ENCODE data around the gene RASSF7. TPM values are rescaled to one million over a fixed set of nuclear protein-coding genes. Genes with fewer than 3 reads are reported as not detected.

Gene RASSF7
- total RNA-seq, 1 experiment from 2014 or later: 32.5 TPM

DNA sequence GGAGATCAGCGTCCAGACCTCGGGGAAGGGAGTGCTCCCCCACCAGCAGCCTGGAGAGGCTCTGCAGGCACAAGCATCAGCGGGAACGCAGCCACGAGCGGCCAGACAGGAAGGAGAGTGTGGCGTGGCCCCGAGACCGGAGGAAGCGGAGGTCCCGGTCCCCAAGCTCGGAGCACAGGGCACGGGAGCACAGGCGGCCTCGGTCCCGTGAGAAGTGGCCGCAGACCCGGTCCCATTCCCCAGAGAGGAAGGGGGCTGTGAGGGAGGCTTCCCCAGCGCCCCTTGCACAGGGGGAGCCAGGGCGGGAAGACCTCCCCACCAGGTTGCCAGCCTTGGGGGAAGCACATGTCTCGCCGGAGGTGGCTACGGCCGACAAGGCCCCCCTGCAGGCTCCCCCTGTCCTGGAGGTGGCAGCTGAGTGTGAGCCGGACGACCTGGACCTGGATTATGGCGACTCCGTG is 48.1 kb downstream of the RASSF7 start:
- Mint-ChIP-seq H3K27ac (no peak overlapping the region), H3K9me3 (no peaks in the 10 kb centered on the region), H3K4me1 (0 out of 2 replicates have a peak, but pooled peaks cover 4% of the 10 kb centered on the region), H3K27me3 (ENCODE audit: low read depth) (no peaks in the 10 kb centered on the region), H3K36me3 (peaks cover 34% of the 10 kb centered on the region), H3K4me3 (no peak overlapping the region)
- TF ChIP-seq NR1H2 (CRISPR knock-in tag; IDR thresholded peaks at IDR 0.05): no peak
- no peak for TF ChIP-seq ZNF532 (CRISPR knock-in tag; IDR thresholded peaks at IDR 0.05; ENCODE audit: borderline replicate concordance)
- TF ChIP-seq, protein P1, sequence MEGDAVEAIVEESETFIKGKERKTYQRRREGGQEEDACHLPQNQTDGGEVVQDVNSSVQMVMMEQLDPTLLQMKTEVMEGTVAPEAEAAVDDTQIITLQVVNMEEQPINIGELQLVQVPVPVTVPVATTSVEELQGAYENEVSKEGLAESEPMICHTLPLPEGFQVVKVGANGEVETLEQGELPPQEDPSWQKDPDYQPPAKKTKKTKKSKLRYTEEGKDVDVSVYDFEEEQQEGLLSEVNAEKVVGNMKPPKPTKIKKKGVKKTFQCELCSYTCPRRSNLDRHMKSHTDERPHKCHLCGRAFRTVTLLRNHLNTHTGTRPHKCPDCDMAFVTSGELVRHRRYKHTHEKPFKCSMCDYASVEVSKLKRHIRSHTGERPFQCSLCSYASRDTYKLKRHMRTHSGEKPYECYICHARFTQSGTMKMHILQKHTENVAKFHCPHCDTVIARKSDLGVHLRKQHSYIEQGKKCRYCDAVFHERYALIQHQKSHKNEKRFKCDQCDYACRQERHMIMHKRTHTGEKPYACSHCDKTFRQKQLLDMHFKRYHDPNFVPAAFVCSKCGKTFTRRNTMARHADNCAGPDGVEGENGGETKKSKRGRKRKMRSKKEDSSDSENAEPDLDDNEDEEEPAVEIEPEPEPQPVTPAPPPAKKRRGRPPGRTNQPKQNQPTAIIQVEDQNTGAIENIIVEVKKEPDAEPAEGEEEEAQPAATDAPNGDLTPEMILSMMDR (IDR thresholded peaks at IDR 0.05): no peak
- TF ChIP-seq ZSCAN18 (CRISPR knock-in tag; IDR thresholded peaks at IDR 0.05): no peak
- ChIA-PET CTCF (interaction anchor here (1.0 kb wide), 1 partner anchor 168 kb away, joined by 4 read pairs; the partner anchor contains the start of gene GATD1), POLR2A (no interaction called here)
- ATAC-seq (no peak), DNase-seq (ENCODE audit: low spot score) (no peak)

- DNase-seq (ENCODE audit: low spot score) (no peak), ATAC-seq (no peak)
- Mint-ChIP-seq H3K27ac (no peak overlapping the region), H3K36me3 (peaks cover 29% of the 10 kb centered on the region), H3K27me3 (ENCODE audit: low read depth) (no peaks in the 10 kb centered on the region), H3K4me1 (0 out of 2 replicates have a peak, but pooled peaks cover 4% of the 10 kb centered on the region), H3K9me3 (no peaks in the 10 kb centered on the region), H3K4me3 (no peak overlapping the region)
- POLR2A ChIA-PET: no interaction called here
- CTCF ChIA-PET: no interaction called here
- TF ChIP-seq ZSCAN18 (CRISPR knock-in tag; IDR thresholded peaks at IDR 0.05) (no peak), CREB1 (CRISPR knock-in tag; IDR thresholded peaks at IDR 0.05) (no peak), ZNF317 (CRISPR knock-in tag; IDR thresholded peaks at IDR 0.05; ENCODE audit: borderline replicate concordance, low read depth) (no peak), TP53 (CRISPR knock-in tag; IDR thresholded peaks at IDR 0.05) (no peak), ERG (CRISPR knock-in tag; IDR thresholded peaks at IDR 0.05) (no peak), RORB (CRISPR knock-in tag; IDR thresholded peaks at IDR 0.05) (no peak), AFF4 (CRISPR knock-in tag; IDR thresholded peaks at IDR 0.05; ENCODE audit: borderline replicate concordance) (no peak), SMAD3 (CRISPR knock-in tag; IDR thresholded peaks at IDR 0.05; ENCODE audit: borderline replicate concordance) (no peak), MYBL2 (CRISPR knock-in tag; IDR thresholded peaks at IDR 0.05) (no peak)
- TF ChIP-seq, protein P2, sequence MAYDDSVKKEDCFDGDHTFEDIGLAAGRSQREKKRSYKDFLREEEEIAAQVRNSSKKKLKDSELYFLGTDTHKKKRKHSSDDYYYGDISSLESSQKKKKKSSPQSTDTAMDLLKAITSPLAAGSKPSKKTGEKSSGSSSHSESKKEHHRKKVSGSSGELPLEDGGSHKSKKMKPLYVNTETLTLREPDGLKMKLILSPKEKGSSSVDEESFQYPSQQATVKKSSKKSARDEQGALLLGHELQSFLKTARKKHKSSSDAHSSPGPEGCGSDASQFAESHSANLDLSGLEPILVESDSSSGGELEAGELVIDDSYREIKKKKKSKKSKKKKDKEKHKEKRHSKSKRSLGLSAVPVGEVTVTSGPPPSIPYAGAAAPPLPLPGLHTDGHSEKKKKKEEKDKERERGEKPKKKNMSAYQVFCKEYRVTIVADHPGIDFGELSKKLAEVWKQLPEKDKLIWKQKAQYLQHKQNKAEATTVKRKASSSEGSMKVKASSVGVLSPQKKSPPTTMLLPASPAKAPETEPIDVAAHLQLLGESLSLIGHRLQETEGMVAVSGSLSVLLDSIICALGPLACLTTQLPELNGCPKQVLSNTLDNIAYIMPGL (CRISPR knock-in tag; IDR thresholded peaks at IDR 0.05): no peak
Measured at GRCh38 chr11:609341-609811, 48.6 kb downstream of the RASSF7 start.
